Fibroblast of peridontal ligament (primary cell): ENCODE measurements around the gene RXFP2.

Experiments
- DNase-seq: peaks from one replicate; pipeline ENCODE4 v3.0.0-alpha.2; 2010; ENCODE audit errors: extremely low read depth

RXFP2 gene, protein sequence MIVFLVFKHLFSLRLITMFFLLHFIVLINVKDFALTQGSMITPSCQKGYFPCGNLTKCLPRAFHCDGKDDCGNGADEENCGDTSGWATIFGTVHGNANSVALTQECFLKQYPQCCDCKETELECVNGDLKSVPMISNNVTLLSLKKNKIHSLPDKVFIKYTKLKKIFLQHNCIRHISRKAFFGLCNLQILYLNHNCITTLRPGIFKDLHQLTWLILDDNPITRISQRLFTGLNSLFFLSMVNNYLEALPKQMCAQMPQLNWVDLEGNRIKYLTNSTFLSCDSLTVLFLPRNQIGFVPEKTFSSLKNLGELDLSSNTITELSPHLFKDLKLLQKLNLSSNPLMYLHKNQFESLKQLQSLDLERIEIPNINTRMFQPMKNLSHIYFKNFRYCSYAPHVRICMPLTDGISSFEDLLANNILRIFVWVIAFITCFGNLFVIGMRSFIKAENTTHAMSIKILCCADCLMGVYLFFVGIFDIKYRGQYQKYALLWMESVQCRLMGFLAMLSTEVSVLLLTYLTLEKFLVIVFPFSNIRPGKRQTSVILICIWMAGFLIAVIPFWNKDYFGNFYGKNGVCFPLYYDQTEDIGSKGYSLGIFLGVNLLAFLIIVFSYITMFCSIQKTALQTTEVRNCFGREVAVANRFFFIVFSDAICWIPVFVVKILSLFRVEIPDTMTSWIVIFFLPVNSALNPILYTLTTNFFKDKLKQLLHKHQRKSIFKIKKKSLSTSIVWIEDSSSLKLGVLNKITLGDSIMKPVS

DNA sequence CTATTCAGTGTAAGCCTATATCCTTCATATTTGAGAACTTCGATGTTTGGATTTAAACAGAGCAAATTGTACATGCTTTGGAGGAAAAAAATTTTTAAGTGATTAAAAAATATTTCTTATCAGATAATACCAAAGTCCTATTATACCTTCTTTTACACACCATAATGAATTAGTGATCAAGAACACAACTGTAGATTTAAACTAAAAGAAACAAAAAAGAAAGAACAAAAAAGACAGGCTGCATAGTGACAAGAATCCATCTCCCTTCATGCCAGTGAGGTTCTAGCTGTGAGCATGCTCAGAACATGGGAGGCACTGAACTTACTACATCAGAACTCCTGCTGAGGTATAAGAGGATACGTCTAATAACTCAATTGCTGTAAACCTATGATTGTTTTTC lies at the start of gene RXFP2:
Gene RXFP2, plus strand, starts transcription at position 301 of the 400 bp plus-strand sequence. Its CDS starts 87 bp downstream, at position 388.
- no peak for DNase-seq

DNA sequence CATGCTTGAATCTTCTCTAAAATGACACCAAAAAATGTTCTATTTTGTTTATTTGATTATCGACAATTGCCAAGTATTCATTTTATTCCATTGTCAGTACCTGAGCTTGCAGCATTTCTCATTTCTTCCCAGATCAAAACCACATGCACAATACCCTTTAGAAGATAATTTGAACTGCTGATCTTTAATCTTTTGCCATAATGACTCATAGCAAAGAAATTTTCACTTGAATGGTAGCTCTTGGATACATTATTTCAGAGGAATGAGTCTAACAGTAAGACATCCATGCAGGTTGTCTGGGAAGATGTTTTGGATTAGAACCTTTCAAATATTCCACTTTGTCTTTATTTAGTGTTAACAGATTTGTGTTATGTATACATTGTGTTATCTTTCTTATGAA lies 42.0 kb upstream of the RXFP2 start:
- peak; percentile 43 for DNase-seq

DNA sequence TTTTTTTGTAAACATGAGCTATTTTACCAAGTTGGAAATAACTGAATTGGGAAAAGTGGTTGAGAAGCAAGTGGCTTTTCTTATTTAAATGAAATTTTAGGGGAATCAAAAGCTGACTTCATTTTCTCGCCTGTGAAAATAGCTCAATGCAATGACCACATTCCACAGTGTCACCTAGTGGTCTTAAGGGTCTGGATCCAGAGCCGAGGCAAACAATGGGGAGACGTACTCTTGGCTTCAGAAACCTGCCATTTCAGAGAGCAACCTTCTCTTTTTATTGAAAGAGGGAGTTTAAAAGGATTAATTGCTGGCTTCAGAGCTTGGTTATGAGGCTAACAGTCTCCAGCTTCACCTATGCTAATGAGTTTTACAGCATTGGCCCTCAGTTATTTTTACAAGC lies 39.7 kb upstream of the RXFP2 start:
- DNase-seq = no peak

DNA sequence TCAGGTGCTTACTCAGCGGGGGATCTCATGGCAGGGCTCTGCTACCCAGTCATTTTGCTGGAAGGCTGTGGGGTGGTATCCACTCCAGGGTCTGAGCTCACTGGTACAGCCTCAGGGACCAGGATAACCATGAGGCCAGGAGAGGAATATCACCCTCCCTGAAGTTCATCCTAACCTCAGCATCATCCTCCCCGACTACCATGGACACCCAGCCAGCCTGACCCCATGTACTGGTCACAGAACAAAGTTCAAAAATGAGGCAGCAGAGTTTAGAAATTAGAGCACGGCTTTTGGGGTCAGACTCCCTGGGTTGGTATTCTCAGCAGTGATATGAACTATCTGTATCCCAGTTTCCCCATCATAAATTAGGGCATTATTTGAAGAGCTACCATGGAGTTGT lies 35.5 kb upstream of the RXFP2 start:
- DNase-seq = no peak

DNA sequence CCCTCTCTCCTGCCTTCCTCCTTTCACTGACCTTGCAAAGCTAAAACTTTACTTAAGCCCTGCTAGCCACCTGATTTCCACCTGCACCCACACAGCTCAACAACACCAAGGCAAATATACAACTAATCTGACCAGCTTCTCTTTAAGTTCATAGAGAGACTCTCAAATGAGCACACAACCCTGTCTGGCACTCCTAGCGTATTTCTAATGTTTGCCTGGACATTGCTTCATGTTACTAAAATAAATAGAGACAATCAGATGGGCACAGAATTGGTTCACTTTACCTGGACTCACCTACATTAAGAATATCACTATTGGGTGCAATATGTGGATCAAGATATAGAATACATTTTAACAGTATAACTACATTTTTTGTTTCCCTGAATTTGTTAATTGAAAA lies 33.2 kb upstream of the RXFP2 start:
- no peak for DNase-seq

DNA sequence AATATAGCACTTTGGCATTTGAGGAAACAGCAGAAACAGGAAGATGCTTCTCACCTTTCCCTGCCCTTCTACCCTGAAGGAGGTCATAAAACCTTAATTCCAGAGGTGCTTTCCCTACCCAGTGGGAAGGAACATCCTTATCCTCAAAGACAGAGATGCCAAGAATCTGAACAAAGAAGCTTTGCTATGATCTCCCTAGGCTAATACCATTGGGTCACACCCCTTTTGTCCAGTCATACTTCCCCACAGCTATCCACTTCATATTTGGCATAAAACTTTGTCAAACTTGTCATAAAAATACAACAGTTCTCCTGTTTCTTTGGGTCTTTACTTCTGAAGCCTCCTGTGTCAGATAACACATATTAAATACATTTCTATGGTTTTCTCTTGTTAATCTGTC lies 21.7 kb upstream of the RXFP2 start:
- DNase-seq = no peak

DNA sequence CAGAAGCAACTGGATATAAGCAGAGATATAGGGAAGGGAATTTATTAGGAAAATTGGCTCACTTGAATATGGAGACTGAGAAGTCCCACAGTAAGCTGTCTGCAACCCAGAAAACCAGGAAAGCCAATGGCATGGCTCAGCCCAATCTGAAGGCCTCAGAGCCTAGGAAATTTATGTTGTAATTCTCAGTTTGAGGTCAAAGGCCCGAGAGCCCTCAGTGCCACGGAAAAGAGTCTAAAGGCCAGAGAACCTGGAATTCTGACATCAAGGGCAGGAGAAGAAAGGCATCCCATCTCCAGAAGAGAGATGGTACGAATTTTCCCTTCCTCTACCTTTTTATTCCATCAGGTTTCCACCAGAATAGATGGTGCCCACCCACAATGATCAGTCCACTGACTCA lies 20.1 kb upstream of the RXFP2 start:
- DNase-seq = no peak

DNA sequence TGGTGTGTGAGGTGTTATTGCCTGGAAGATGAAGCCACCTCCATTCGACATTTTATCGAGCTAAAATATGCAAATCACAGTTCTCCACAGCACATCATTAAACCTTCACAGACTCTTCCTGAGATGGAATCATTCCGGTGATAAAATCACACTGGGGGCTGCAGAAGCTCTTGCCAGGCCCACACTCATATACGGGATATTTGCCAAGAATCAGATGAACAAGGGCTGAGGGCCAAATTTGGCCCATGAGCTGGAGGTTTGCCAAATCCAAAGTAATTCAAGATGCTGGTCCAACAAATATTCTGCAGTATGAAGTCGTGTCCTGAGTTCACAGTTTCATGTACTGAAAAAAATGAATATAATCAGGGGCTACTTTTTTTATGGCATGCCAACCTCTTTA lies 16.7 kb upstream of the RXFP2 start:
- DNase-seq = peak; percentile 19

DNA sequence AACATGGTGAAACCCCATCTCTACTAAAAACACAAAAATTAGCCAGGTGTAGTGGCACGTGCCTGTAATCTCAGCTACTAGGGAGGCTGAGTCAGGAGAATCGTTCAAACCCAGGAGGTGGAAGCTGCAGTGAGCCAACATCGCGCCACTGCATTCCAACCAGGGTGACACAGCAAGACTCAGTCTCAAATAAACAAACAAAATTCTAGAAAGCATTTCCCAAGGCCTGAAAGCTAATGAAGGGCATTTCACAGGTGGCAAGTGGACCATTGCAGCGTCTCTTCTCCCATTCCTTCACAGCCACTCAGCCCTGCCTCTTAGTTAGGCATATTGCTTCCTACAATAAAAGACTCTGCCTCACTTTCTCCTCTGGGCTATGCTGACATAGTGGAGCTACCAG lies 13.5 kb upstream of the RXFP2 start:
- DNase-seq = no peak

DNA sequence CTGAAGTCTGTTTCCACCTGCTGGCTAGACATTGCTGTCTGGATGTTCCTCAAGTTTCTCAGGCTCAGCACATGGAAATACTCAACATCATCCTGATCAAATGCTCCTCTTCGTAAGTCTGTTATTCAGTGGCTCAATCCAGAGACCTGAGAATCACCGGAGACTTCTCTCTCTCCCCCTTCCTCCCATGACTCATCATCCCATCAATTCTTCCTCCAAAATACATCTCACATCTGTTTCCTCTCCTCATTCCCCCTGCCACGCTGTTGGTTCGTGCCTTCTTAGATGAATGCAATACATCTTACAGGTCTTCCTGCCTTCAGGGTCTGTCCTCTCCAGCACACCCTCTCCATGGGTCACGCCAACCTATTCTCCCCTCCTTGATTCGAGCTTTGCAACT lies 7.4 kb upstream of the RXFP2 start:
- DNase-seq = no peak

DNA sequence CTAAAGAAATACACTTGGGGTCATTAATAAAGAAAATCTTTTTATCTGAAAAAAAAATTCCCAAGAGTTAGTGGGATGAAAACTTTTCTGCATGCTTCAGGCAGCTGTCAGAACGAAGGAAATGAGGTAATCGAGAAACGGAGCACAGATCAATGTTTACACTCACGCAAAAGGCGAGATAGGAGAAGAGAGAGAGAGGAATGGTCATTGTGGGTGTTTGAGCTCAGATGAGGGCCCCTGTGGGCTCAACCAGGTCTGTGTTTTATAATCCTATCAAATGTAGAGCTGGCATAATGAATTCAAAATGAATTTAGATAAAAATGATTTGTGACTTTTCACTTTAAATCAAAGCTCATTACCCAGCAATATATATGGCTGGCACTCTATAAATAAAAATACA lies 6.3 kb upstream of the RXFP2 start:
- DNase-seq = no peak

DNA sequence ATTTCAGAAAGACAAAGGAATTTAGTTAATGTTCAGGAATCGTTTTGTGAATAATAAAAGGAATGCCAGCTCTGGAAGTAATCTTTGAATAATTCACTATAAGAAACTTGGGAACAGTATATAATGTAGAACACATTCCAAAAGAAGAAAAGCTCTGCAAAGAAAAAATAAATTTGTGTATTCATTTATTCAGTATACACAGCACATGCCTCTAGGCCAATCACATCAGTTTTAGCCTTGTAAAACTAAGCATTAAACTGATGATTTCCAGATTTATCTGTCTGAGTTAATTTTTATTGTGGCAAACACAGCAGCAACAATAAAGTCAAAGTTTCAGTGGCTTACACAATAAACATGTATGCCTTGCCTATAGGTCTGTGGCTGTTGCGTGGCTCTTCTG lies 5.7 kb upstream of the RXFP2 start:
- no peak for DNase-seq

DNA sequence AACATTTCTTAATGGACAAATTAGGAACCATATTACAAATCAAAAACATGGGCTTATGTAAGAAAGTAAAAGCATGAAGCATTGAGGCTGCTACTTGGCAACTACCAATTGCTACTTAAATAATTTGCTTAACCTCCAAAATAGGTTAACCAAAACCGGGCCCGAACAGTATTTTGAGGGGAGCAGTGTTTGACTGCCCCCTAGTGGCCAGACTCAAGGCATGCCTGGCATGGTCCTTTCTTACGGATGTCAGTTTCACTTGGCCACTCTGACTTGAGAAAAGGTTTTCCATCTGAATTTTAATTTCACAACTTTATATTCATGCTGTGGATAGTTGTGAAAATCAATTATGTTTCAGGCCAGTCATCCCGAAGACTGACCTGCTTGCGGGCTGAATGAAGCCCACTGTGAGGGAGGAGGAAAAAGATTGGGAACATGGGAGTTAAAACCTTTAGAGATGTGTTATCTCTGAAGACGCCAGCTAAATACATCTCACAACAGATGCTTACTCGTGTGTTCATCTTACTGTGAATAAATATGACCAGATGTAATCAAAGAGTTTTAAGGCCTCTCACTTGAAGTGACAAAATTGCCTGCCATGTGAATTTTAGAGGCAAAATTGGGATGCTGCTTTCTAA lies 2.9 kb downstream of the RXFP2 start:
- DNase-seq = peak; percentile 91

DNA sequence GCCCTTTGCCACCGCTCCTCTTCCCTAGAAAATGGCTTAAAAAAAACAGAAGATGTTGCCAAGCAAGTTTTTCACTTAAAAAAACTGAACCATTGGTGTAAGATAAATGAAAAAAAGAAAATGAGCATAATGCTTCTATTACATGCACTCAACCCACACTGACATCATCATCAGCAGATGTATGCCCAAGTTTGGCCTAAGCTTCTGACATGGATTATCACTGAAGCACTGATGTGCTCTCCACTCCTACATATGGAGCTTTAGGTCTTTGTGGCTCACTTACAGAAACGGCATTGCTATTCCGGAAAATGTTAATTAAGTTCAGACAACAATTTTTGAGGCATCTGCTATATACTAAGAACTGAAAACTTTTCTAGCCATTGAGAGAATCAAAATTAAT lies 8.0 kb downstream of the RXFP2 start:
- DNase-seq = peak; percentile 66

DNA sequence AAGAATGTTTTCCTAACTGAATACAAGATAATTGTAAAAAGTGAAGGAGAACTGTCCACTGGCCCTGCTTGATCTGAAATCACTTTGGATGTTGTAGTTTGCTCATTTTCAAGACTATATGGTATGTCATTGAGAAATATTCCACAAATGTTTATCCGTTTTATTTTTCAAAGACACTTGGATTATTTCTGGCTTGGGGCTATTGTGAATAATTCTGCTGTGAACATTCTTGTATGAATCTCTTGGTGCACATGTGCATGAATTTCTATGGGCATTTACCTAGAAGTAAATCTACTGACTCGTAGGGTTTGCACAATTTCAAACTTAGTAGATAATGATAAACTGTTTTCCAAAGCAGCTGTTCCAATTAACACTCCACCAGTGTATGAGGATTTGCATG lies 8.6 kb downstream of the RXFP2 start:
- DNase-seq = peak; percentile 59

DNA sequence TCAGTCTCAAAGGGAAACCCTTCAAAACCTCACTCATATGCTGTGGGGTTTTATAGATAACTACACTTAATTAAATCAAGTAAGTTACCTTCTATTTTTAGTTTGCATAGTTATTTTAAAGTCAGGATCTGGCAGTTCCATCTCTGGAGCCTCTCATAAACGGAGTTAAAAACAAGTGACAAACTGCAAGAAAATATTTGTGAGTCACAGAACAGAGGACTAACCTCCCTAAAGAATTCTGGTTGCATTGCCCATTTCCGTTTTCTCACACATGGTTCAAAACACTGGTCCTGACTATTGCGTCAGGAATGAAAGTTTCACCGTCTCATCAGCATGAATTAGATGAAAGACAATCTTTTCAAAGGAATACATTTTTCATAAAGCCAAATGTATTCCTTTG lies 10.6 kb downstream of the RXFP2 start:
- peak; percentile 95 for DNase-seq

DNA sequence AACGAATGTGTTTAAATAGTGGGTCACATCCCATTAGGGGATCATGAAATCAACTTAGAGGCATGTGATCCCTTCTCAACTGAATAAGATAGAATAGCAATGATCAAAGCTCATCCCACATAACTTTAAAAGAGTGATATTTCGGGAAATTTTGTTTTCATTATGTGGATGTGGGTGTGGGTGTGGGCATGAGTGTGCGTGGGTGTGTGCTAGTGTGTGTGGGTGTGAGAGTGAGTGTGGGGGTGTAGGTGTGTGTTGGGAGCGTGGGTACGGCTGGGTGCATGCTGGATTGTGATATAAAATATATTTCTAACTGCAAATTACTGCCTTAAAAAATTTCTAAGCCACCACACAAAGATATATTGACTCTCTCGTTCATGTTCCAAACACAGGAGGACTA lies 15.9 kb downstream of the RXFP2 start:
- DNase-seq = no peak

DNA sequence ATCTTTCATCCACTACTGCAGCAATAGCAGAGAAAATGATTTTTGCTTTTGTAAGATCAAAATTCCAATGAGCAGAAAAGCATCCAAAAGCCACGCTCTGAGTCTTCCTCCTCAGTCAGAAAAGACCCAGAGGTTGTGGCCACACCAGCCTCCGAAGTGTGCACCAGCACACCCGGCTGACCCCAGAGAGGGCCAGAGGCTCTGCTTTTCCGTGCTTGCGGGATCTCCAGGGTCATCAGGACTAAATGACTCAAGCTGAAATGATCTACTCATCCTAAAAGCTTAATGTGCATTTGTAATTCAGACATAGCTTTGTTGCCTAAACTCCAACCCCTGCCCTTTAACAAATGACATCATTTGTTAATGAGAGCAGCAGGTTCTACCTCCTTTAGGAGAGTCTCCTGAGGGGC lies 16.5 kb downstream of the RXFP2 start:
- peak; percentile 84 for DNase-seq

DNA sequence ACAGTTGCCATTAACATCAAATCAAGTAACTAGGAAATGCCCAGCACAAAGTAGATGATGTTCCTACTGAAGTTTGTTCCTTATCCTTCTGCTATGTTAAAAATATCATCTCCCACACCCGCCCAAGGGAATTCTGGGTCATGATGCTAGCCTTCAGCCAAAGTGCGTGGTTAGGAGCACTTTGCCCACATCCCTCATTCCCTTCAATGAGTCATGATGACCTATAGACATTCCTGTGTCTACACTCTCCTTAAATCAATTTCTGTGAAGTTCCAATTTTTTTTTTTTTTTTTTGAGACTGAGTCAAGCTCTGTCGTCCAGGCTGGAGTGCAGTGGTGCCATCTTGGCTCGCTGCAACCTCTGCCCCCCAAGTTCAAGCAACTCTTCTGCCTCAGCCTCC lies 17.0 kb downstream of the RXFP2 start:
- DNase-seq = peak; percentile 98

DNA sequence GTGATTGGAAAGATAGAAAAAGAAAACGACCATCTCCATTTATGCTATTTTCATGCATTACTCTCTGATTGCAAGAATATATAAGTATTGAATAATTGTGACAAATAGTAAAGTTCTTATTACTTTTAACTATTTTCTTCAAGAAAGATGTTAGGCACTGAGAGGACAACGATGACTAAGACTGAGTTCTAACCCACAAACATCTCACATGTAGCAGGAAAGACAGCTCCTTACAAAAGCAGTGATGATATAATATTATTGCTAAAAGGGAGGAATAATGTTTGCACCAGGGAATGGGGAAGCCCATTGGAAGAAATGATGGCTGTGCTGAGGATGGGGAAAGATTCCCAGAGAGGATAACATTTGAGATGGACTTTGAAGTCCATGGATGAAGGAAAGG lies 22.6 kb downstream of the RXFP2 start:
- DNase-seq = peak; percentile 57

DNA sequence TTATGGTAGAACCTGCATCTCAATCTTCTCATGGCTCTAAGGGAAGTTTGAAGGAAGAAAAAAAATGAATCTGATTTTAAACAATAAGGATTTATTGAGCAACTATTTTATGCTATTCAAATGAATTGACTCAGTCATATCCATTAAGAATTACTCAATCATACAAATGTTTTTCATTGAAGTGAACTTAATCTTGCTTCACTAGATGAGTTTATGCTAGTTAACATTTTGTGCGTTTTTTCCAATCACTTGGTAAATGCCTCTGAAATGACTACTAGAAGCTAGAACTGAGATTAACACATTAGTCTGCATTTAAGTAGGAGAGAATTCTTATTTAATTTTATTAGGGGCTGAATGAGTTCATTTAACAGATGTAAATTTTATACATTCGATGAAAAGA lies 25.2 kb downstream of the RXFP2 start:
- DNase-seq = peak; percentile 56

DNA sequence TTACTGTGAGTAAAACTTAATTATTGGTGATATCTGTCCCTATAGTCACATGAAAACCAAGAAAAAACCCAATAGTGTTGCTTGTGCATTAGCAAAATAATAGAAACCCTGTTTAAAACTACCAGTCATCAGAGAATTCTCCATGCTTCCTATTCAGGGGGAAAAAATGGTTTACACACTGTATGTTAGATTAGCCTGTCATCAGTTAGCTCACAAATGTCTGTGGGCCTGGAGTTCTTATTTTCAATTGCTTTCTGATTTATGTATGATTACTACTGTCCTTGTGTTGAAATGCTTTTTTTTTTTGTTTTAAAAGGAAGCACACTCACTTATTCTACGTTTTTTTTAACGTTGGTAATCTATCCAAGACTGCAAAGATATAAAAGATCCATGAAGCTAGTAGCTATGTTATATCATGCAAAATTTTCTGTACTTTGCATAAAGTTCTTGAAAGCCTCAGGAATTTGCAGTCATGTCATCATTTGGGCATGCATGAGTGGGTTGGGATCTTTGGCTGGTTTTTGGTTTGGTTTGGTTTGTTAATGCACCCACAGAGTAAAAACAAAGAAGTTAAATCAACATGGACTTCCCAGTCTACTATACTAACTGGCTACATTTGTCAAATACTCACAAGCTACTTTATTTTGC lies 25.9 kb downstream of the RXFP2 start:
- DNase-seq = peak; percentile 98
